Mesothelial cell of epicardium (in vitro differentiated cells): ENCODE measurements around the gene IER2. TPM values are rescaled to one million over a fixed set of nuclear protein-coding genes. Genes with fewer than 3 reads are reported as not detected.
A peak's percentile ranks its signal among the peaks of the same experiment; 100 is the strongest.
"Not testable (repeated sequence)": the region's sequence is repeated elsewhere in the genome, so short reads cannot be mapped to it uniquely, and the experiment has no call there.

Source experiments
- DNase-seq, 2 experiments: peaks; one replicate each; pipeline ENCODE4 v3.0.0; 2021; ENCODE audit warnings: low spot score in 2 of 2; ENCODE audit not compliant: unreplicated experiment in 2 of 2
- H3K27ac Mint-ChIP-seq: 2 replicates; pipeline ENCODE4 v1.8.0; 2021; ENCODE audit warnings: mixed read lengths
- H3K27me3 Mint-ChIP-seq: 2 replicates; pipeline ENCODE4 v1.8.0; 2021; ENCODE audit warnings: low read depth, mixed read lengths
- H3K36me3 Mint-ChIP-seq: 2 replicates; pipeline ENCODE4 v1.8.0; 2021; ENCODE audit warnings: mixed read lengths
- H3K4me1 Mint-ChIP-seq: 2 replicates; pipeline ENCODE4 v1.8.0; 2021; ENCODE audit warnings: mixed read lengths
- H3K4me3 Mint-ChIP-seq: 2 replicates; pipeline ENCODE4 v1.8.0; 2021; ENCODE audit warnings: mild to moderate bottlenecking, moderate library complexity, mixed read lengths
- H3K9me3 Mint-ChIP-seq: 2 replicates; pipeline ENCODE4 v1.8.0; 2021; ENCODE audit warnings: mixed read lengths
- CTCF ChIP-seq: fragments of 200-600 bp; sonication (generic); IDR thresholded peaks from one replicate; pipeline ENCODE4 v1.5.0; 2021; ENCODE audit warnings: antibody characterized with exemption; ENCODE audit not compliant: unreplicated experiment
- total RNA-seq: library from RNA; stranded (reverse); gene quantifications from 3 replicates; pipeline ENCODE4 v1.2.1, GENCODE V29; 2021

IER2 gene
- total RNA-seq, 1 donor from 2014 or later, result 282 TPM

DNA sequence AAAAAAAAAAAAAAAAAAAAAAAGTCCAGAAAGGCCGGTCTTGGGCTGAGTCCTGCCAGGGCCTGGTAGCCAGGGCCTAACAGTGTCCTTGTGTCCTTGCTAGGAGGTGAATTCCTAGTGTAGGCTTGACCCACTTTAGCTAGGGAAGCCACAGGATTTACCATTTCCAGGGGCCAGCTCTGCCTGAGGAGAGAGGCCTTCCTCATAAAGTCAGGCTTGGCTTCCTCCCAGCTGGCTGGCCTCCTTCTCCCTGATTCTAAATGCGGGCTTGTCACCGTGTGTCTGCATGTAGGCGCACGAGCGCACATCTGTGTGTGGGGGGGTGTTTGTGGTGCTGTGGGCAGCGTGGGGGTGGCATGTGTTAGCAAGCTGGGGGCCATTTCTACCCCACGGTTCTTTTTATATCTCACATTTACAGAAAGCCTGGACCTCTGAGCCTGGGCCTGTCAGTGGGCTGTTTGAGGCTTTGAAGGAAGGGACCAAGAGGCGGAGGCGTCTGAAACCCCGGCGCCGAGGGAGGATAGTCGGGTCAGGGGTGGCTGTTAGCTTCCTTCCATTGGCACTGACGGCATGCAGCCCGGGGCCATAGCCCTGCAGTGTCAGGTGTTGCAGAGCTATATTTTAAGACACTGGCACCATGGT is 31.7 kb downstream of the IER2 start:
- no peak overlapping the region for H3K4me3 Mint-ChIP-seq
- no peaks in the 10 kb centered on the region for H3K36me3 Mint-ChIP-seq
- no peaks in the 10 kb centered on the region for H3K9me3 Mint-ChIP-seq
- peaks cover 18% of the 10 kb centered on the region for H3K4me1 Mint-ChIP-seq
- DNase-seq, result peak; percentile 43 to 58
- no peak for TF ChIP-seq CTCF
- H3K27me3 Mint-ChIP-seq, result no peaks in the 10 kb centered on the region
- H3K27ac Mint-ChIP-seq, result peak overlapping the region; percentile 85

DNA sequence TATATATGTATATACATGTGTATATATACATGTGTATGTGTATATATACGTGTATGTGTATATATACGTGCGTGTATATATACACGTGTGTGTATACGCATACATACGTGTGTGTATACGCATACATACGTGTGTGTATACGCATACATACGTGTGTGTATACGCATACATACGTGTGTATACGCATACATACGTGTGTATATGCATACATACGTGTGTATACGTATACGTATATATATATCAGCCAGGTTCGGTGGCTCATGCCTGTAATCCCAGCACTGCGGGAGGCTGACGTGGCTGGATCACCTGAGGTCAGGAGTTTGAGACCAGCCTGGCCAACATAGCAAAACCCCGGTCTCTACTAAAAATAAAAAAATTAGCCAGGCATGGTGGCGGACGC is 34.7 kb downstream of the IER2 start:
- peaks cover 14% of the 10 kb centered on the region for H3K4me1 Mint-ChIP-seq
- not testable (repeated sequence) for H3K36me3 Mint-ChIP-seq, H3K27ac Mint-ChIP-seq, H3K9me3 Mint-ChIP-seq, DNase-seq, H3K4me3 Mint-ChIP-seq, H3K27me3 Mint-ChIP-seq

DNA sequence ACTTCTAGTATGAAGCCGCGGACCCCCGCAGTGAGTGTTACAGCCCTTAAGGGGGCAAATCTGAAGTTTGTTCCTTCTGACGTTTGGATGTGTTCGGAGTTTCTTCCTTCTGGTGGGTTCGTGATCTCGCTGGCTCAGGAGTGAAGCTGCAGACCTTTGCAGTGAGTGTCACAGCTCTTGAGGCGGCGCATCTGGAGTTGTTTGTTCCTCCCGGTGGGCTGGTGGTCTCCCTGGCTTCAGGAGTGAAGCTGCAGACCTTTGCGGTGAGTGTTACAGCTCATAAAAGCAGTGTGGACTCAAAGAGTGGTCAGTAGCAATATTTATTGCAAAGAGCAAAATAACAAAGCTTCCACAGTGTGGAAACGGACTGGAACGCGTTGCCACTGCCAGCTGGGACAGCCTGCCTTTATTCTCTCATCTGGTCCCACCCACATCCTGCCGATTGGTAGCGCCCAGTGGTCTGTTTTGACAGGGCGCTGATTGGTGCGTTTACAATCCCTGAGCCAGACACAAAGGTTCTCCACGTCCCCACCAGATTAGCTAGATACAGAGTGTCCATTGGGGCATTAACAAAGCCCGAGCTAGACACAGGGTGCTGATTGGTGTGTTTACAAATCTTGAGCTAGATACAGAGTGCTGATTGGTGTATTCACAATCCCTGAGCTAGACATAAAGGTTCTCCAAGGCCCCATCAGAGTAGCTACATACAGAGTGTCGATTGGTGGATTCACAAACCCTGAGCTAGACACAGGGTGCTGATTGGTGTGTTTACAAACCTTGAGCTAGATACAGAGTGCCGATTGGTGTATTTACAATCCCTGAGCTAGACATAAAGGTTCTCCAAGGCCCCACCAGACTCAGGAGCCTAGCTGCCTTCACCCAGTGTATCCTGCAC is 35.8 kb downstream of the IER2 start:
- not testable (repeated sequence) for H3K4me1 Mint-ChIP-seq, H3K27me3 Mint-ChIP-seq, DNase-seq, H3K36me3 Mint-ChIP-seq, H3K4me3 Mint-ChIP-seq, H3K9me3 Mint-ChIP-seq
- peak overlapping the region; percentile 71 for H3K27ac Mint-ChIP-seq

GRCh38 chr19:13186688-13187087 is 36.5 kb downstream of the IER2 start:
- H3K9me3 Mint-ChIP-seq, H3K4me3 Mint-ChIP-seq, DNase-seq, H3K27ac Mint-ChIP-seq, H3K27me3 Mint-ChIP-seq, H3K36me3 Mint-ChIP-seq, H3K4me1 Mint-ChIP-seq: not testable (repeated sequence)

- Mint-ChIP-seq H3K27me3 (no peaks in the 10 kb centered on the region), H3K4me3 (no peak overlapping the region), H3K4me1 (no peaks in the 10 kb centered on the region), H3K27ac (no peak overlapping the region), H3K36me3 (no peaks in the 10 kb centered on the region), H3K9me3 (no peaks in the 10 kb centered on the region)
- TF ChIP-seq CTCF, result no peak
- DNase-seq, result no peak
Measured at GRCh38 chr19:13187419-13187818, 37.2 kb downstream of the IER2 start.

DNA sequence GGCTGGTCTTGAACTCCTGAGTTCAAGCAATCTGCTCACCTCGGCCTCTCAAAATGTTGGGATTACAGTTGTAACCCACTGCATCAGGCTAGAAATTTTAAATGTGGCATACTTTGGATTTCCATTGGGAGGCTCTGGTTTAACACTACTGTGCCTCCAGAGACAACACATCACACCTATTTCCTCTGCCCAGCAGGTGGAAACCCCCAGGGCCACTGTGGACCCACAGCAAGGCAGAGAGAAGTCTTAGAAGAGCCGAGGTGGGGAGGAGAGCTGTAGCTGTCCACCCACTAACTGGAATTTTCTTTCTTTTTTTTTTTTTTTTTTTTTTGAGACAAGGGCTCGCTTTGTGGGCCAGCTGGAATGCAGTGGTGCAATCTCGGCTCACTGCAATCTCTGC is 39.4 kb downstream of the IER2 start:
- Mint-ChIP-seq H3K4me1 (no peaks in the 10 kb centered on the region), H3K4me3 (no peak overlapping the region), H3K36me3 (no peaks in the 10 kb centered on the region), H3K9me3 (no peaks in the 10 kb centered on the region), H3K27me3 (no peaks in the 10 kb centered on the region), H3K27ac (no peak overlapping the region)
- DNase-seq, result no peak
- no peak for TF ChIP-seq CTCF

GRCh38 chr19:13190781-13191540 is 40.8 kb downstream of the IER2 start:
- H3K4me1 Mint-ChIP-seq, result no peaks in the 10 kb centered on the region
- H3K4me3 Mint-ChIP-seq, result no peak overlapping the region
- no peaks in the 10 kb centered on the region for H3K36me3 Mint-ChIP-seq
- no peaks in the 10 kb centered on the region for H3K9me3 Mint-ChIP-seq
- DNase-seq, result no peak
- H3K27ac Mint-ChIP-seq, result no peak overlapping the region
- TF ChIP-seq CTCF, result no peak
- H3K27me3 Mint-ChIP-seq, result no peaks in the 10 kb centered on the region
